HL-60 (cell line): ENCODE results near the gene RANBP3.
A peak's percentile ranks its signal among the peaks of the same experiment; 100 is the strongest.

Experiments used
- DNase-seq, 2 experiments: peaks; one replicate each; pipeline ENCODE4 v3.0.0-alpha.2; 2010 to 2020; ENCODE audit warnings: low read depth in 1 of 2, low spot score in 1 of 2
- H3K27ac ChIP-seq: fragments of 250-450 bp; sonication (Bioruptor Pico); replicated peaks from 2 replicates; pipeline ENCODE4 v1.5.1; 2020; ENCODE audit warnings: mild to moderate bottlenecking, moderate library complexity
- H3K27me3 ChIP-seq: fragments of 250-450 bp; sonication (Bioruptor Pico); 2 replicates; pipeline ENCODE4 v1.5.1; 2021; ENCODE audit warnings: mild to moderate bottlenecking, moderate library complexity; ENCODE audit not compliant: insufficient read depth, poor library complexity, severe bottlenecking
- H3K4me3 ChIP-seq: replicated peaks from 2 replicates; pipeline ENCODE4 v1.5.1; 2011; ENCODE audit warnings: mild to moderate bottlenecking, control low read depth, low read length; ENCODE audit not compliant: insufficient read depth
- GABPA ChIP-seq: IDR thresholded peaks from 2 replicates; pipeline ENCODE4 v1.6.1; 2012; ENCODE audit warnings: low read depth
- POLR2AphosphoS5 ChIP-seq: IDR thresholded peaks from 2 replicates; pipeline ENCODE4 v1.6.1; 2012; ENCODE audit warnings: low read depth
- SPI1 ChIP-seq: IDR thresholded peaks from 2 replicates; pipeline ENCODE4 v1.6.1; 2012; ENCODE audit warnings: low read depth, mild to moderate bottlenecking, borderline replicate concordance
- TF ChIP-seq, protein P1 (sequence below): IDR thresholded peaks from 2 replicates; pipeline ENCODE4 v1.6.1; 2012; ENCODE audit warnings: low read depth; ENCODE audit not compliant: insufficient replicate concordance
- TF ChIP-seq, protein P2 (sequence below): IDR thresholded peaks from one replicate; pipeline ENCODE4 v1.5.1; 2011; ENCODE audit warnings: low read length, control low read depth, inconsistent platforms; ENCODE audit not compliant: insufficient read depth

The RANBP3 gene

DNA sequence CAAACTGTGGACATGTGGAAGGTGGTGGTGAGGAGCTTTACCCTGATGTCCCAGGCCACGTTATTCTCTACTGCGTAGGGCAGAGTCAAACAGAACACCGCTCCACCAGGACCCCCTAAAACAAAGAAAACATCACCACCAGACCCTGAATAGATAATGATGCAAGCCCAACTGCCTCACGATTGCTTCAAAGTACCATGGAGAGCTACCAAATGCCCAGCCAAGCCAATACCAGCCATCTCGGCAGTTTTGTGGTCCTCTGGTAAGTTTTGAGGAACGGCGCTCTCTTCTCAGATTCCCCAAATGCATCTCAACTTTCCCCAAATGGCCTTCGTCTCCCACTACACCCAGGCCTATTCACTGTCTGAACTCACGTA is 5.6 kb downstream of the RANBP3 start:
- no peak for DNase-seq
- H3K27ac ChIP-seq: no peak overlapping the region
- no peak overlapping the region for H3K4me3 ChIP-seq
- TF ChIP-seq, protein P1, sequence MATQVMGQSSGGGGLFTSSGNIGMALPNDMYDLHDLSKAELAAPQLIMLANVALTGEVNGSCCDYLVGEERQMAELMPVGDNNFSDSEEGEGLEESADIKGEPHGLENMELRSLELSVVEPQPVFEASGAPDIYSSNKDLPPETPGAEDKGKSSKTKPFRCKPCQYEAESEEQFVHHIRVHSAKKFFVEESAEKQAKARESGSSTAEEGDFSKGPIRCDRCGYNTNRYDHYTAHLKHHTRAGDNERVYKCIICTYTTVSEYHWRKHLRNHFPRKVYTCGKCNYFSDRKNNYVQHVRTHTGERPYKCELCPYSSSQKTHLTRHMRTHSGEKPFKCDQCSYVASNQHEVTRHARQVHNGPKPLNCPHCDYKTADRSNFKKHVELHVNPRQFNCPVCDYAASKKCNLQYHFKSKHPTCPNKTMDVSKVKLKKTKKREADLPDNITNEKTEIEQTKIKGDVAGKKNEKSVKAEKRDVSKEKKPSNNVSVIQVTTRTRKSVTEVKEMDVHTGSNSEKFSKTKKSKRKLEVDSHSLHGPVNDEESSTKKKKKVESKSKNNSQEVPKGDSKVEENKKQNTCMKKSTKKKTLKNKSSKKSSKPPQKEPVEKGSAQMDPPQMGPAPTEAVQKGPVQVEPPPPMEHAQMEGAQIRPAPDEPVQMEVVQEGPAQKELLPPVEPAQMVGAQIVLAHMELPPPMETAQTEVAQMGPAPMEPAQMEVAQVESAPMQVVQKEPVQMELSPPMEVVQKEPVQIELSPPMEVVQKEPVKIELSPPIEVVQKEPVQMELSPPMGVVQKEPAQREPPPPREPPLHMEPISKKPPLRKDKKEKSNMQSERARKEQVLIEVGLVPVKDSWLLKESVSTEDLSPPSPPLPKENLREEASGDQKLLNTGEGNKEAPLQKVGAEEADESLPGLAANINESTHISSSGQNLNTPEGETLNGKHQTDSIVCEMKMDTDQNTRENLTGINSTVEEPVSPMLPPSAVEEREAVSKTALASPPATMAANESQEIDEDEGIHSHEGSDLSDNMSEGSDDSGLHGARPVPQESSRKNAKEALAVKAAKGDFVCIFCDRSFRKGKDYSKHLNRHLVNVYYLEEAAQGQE: peak; percentile 92
- TF ChIP-seq POLR2AphosphoS5: no peak
- no peaks in the 10 kb centered on the region for H3K27me3 ChIP-seq

DNA sequence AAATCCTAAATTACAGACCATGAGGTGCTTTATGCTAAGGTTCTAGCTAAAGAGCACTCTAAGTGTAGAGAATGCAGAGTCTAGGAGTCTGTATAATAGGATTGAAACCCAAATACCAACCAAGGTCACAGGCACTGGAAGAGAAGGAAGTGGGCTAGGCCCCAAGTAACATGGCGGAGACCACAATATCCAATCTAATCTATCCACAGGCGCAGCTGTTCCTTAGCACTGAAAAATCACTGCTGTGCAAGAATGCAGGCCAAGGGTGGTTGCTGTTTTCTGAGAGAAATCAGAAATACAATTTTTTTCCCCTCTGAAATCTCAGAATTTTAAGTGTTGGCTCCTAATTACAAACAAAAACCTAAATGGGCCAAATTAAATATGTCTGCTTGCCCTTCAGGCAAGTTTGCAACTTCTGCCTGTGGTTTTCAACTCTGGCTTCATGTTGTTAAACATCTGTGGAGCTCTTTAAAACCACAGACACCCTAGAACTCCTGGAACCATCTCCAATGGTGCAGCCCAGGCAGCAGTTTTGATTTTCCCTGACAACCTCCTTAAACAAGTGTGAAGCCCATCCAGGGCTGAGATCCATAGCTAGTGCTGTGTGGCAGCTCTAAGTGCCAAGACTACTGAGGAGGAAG is 6.1 kb downstream of the RANBP3 start:
- TF ChIP-seq, protein P1: no peak
- TF ChIP-seq, protein P2, sequence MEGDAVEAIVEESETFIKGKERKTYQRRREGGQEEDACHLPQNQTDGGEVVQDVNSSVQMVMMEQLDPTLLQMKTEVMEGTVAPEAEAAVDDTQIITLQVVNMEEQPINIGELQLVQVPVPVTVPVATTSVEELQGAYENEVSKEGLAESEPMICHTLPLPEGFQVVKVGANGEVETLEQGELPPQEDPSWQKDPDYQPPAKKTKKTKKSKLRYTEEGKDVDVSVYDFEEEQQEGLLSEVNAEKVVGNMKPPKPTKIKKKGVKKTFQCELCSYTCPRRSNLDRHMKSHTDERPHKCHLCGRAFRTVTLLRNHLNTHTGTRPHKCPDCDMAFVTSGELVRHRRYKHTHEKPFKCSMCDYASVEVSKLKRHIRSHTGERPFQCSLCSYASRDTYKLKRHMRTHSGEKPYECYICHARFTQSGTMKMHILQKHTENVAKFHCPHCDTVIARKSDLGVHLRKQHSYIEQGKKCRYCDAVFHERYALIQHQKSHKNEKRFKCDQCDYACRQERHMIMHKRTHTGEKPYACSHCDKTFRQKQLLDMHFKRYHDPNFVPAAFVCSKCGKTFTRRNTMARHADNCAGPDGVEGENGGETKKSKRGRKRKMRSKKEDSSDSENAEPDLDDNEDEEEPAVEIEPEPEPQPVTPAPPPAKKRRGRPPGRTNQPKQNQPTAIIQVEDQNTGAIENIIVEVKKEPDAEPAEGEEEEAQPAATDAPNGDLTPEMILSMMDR: no peak
- no peak for TF ChIP-seq POLR2AphosphoS5
- TF ChIP-seq SPI1: no peak
- no peak for TF ChIP-seq GABPA
- DNase-seq: no peak
- Histone ChIP-seq H3K27me3 (no peaks in the 10 kb centered on the region), H3K27ac (no peak overlapping the region), H3K4me3 (no peak overlapping the region)

DNA sequence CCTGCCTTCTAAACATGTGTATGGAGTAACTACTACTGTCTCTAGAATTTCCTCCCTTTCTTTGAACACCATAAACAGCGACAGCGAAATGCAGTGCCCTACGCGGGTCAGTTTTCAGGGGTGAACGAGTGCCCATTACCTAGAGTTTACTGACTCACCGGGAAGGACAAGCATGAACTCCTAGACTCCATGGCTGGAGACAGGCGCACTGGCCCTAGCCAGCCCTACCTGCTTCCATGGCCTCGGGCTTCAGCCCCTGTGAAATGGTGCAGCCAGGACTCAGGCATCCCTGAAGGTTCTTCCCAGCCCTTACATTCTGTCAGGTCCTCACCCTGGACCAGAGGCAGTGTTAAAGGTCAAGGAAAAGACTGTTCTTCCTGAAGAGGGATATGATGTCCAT is 8.5 kb downstream of the RANBP3 start:
- TF ChIP-seq SPI1: no peak
- TF ChIP-seq, protein P1: no peak
- no peak for TF ChIP-seq GABPA
- TF ChIP-seq, protein P2: no peak
- no peak for TF ChIP-seq POLR2AphosphoS5
- no peak for DNase-seq
- H3K27ac ChIP-seq: no peak overlapping the region
- H3K27me3 ChIP-seq: no peaks in the 10 kb centered on the region
- H3K4me3 ChIP-seq: no peak overlapping the region
